Coronary artery (tissue), 2 donors: Measurements from ENCODE around the gene STK39.

Source experiments
- DNase-seq: peaks from one replicate; pipeline ENCODE4 v3.0.0-alpha.2; 2017; ENCODE audit warnings: low spot score
- H3K27ac ChIP-seq, 2 donors: fragments of 200-600 bp; sonication (generic); one replicate each; pipeline ENCODE4 v1.5.1; 2016 to 2019
- H3K4me3 ChIP-seq: fragments of 200-600 bp; sonication (generic); 2 replicates; pipeline ENCODE4 v1.5.1; 2016; ENCODE audit warnings: mild to moderate bottlenecking, moderate library complexity
- CTCF ChIP-seq: fragments of 200-600 bp; sonication (generic); IDR thresholded peaks from one replicate; pipeline ENCODE4 v1.5.1; 2019; ENCODE audit warnings: antibody characterized with exemption

Gene STK39

DNA sequence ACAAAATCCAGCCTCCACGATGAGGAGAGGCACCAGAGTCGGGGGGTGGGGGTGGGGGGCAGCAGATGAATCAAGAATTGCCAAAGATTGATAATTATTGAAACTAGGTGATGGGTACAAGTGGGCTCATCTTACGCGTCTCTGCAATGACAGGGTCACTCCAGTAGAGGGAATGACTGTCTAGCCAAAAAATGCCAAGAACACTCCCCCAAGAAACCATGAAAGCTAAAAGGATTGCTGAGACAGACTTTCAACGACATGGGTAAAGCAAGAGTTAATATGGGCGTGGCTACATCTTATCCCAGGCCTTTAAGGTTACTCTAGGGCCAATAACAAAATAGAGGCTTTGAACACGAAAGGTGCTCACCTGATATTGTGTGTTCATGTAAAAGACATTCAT is 86.5 kb downstream of the STK39 start:
- TF ChIP-seq CTCF, result no peak
- Histone ChIP-seq H3K4me3 (no peak overlapping the region), H3K27ac (no peak overlapping the region)
- DNase-seq, result no peak

DNA sequence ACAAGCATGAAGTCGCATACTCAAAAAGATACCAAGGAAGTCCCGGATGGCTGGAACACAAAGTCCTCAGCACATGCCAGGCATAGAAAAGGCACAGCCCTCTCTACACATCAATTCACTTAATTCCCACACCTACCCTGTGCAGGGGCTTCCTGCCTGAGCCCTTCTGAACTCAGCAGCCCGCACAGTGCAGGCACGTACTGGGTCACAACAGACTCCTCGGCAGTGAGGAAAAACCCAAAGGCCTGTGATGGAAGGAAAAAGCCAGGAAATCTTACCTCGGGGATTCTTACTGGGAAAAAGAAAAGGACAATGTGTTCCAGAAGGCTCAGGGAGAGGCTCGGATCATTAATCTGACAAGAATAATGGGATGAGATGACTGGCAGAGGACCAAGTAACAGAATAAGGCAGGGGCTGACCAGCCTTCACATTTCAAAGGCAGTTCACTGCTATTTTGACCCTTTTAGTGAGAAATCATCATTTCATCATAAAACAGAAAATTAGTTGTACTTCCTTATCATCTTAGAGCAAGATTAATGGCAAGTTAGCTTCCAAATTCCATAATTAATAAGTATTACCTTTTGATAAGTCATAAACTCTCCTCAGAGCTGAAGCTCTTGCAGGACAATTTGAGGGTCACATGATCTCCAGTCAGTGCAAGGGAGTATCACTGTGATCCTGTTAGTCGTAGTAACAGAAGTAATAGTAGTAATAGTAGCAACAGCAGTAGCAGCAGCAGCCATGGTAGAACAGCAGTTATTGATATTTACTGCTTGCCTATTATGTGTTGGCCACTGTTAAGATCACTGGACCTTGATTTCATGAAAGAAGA is 87.4 kb downstream of the STK39 start:
- TF ChIP-seq CTCF, result no peak
- no peak for DNase-seq
- Histone ChIP-seq H3K4me3 (no peak overlapping the region), H3K27ac (no peak overlapping the region)

- Histone ChIP-seq H3K27ac (no peak overlapping the region), H3K4me3 (no peak overlapping the region)
These were observed 88.8 kb downstream of the STK39 start for GRCh38 chr2:168158586-168158985.

DNA sequence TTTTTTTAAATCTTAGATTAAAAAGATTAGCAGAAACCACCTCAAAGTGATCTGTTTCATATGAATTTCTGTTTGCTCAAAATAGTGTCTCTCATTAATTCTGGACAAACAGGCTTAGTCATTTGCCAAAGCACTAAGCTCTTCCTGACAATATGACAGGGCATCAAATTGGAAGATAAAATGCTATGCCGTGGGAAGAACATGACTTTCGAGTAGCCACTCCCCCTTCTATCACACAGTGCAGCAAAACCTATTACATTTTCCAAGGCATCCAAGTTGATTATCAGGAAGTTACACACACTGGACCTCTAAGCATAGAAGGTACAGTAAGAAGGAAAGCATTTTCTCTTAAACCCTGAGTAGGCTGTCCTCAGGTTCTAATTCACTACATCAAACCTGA is 89.5 kb downstream of the STK39 start:
- no peak for TF ChIP-seq CTCF
- H3K4me3 ChIP-seq, result no peak overlapping the region
- H3K27ac ChIP-seq, result no peak overlapping the region
- no peak for DNase-seq

More at GRCh38 chr2:168158586-168158985, 88.8 kb downstream of the STK39 start:
- no peak for DNase-seq
- no peak for TF ChIP-seq CTCF

DNA sequence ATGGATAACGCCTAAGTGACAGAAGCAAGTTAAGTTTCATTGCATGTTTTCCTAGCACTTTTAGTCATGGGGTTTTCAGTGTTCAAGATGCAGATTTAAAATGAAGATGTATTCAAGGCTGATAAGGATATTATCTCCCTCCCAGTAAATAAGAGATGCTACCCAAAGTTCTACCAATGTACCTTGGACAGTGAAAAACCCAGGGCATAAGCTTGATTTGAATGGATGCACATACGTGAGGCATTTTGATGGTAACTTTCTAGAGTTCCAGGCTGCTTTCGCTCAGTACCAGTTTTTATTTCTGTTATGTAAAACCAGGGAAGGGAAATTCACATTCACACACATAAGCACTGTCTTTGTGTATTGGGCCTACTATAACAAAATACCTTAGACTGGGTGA is 90.3 kb downstream of the STK39 start:
- Histone ChIP-seq H3K4me3 (no peak overlapping the region), H3K27ac (no peak overlapping the region)
- no peak for TF ChIP-seq CTCF
- DNase-seq, result no peak

DNA sequence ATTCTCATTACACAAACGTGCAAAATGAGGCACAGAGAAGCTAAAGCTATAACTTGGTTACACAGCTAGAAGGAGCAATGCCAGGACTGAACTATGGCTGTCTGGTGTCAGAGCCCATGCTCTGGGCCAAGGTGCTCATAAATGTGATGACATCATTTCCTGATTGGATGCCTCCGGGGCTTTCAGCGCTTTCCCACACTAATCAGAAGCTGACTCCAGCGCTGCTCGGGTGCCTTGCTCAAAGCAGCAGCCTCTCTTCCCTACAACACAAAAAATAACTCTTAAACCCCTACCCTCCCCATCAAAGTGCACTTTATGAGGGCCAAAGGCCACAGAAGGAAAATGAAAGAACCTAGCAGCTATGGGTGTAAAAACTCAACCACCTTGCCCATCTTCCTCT is 90.7 kb downstream of the STK39 start:
- TF ChIP-seq CTCF, result no peak
- H3K4me3 ChIP-seq, result no peak overlapping the region
- no peak overlapping the region for H3K27ac ChIP-seq
- DNase-seq, result no peak

DNA sequence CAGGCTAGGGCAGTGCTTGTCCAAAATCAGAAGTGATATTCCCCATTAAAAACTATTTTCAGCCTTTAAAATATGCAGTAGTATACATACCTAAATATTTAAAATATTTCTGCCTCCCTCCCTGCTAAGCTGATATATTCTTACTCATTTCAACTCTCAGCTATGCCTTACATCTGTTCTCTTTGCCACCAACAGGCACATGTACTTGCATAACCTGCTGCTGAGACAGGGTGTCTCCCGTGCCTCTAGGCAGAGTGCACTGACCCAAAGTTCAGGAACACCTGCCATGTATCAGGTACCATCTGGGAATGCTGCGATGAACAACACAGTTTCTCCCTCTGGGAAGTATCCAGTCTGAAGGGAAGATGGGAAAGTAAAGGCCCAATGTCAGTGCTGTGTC is 91.7 kb downstream of the STK39 start:
- DNase-seq, result no peak
- no peak overlapping the region for H3K27ac ChIP-seq
- no peak for TF ChIP-seq CTCF
- no peak overlapping the region for H3K4me3 ChIP-seq
